A549 (cell line): ENCODE data around the gene MSL2. TPM values are rescaled to one million over a fixed set of nuclear protein-coding genes. Genes with fewer than 3 reads are reported as not detected.

Source experiments
- ATAC-seq, 2 experiments: fragments of 200-7000 bp in 1 of 2; fragments of >200 bp in 1 of 2; cut with Nextera tagmentation in 1 of 2; cut with Tn5 transposase in 1 of 2; 3 replicates each; pipeline versions ENCODE4 v1.8.0 to v1.9.1; 2018 to 2020; ENCODE audit warnings: mild to moderate bottlenecking in 1 of 2, moderate library complexity in 1 of 2
- CTCF ChIA-PET: fragments of 300-600 bp; sonication (Branson Sonifier 250); formaldehyde crosslinking; extraction: SDS; loops from one replicate; lab custom pipeline; 2021; ENCODE audit warnings: antibody characterized with exemption, inconsistent platforms; lab: Yijun Ruan, JAX
- POLR2A ChIA-PET: fragments of 350-600 bp; formaldehyde crosslinking; extraction: SDS; loops from one replicate; lab custom pipeline; 2021; ENCODE audit warnings: antibody characterized with exemption, inconsistent platforms; lab: Yijun Ruan, JAX
- DNase-seq, 2 experiments: peaks; one replicate each; pipeline versions ENCODE4 v3.0.0 to v3.0.0-alpha.2; 2011 to 2016; ENCODE audit warnings: low read depth in 1 of 2, low spot score in 1 of 2
- FAIRE-seq: peaks from 2 replicates; lab custom pipeline; 2011; peaks lifted over from hg19 to GRCh38; lab: Jason Lieb, UNC
- H3K27ac ChIP-seq, 2 experiments: fragments of >200 bp; sonication (Bioruptor Twin); formaldehyde crosslinking; 3 replicates each; pipeline ENCODE4 v1.5.1; 2016 to 2017
- H3K4me1 ChIP-seq: fragments of >200 bp; sonication (Bioruptor Twin); formaldehyde crosslinking; 3 replicates; pipeline ENCODE4 v1.6.1; 2016
- H3K4me2 ChIP-seq: fragments of >200 bp; sonication (Bioruptor Twin); formaldehyde crosslinking; 3 replicates; pipeline ENCODE4 v1.6.1; 2016
- H3K4me3 ChIP-seq: fragments of >200 bp; sonication (Bioruptor Twin); formaldehyde crosslinking; 3 replicates; pipeline ENCODE4 v1.5.1; 2016
- H3K9me3 ChIP-seq: fragments of >200 bp; sonication (Bioruptor Twin); formaldehyde crosslinking; 3 replicates; pipeline ENCODE4 v1.6.1; 2016
- BCL3 ChIP-seq: fragments of >200 bp; sonication (Bioruptor Twin); formaldehyde crosslinking; IDR thresholded peaks from 3 replicates; pipeline ENCODE4 v1.6.1; 2016
- BHLHE40 ChIP-seq: IDR thresholded peaks from 2 replicates; pipeline ENCODE4 v1.6.1; 2012; ENCODE audit warnings: low read depth, low read length, inconsistent platforms
- CTCF ChIP-seq: fragments of >200 bp; sonication (Bioruptor Twin); formaldehyde crosslinking; IDR thresholded peaks from 3 replicates; pipeline ENCODE4 v1.5.1; 2016
- ESRRA ChIP-seq: fragments of 150-350 bp; IDR thresholded peaks from 2 replicates; pipeline ENCODE4 v1.6.1; 2014; ENCODE audit warnings: mild to moderate bottlenecking, low read length, borderline replicate concordance
- FOSB ChIP-seq: fragments of 250-450 bp; sonication (Bioruptor Pico); IDR thresholded peaks from 2 replicates; pipeline ENCODE4 v1.5.0; 2020; ENCODE audit warnings: mild to moderate bottlenecking, moderate library complexity
- FOXS1 ChIP-seq: fragments of 250-450 bp; sonication (Bioruptor Pico); IDR thresholded peaks from 2 replicates; pipeline ENCODE4 v1.5.0; 2020; ENCODE audit warnings: mild to moderate bottlenecking, moderate library complexity
- GATA3 ChIP-seq: IDR thresholded peaks from 2 replicates; pipeline ENCODE4 v1.6.1; 2012; ENCODE audit warnings: borderline replicate concordance
- HES2 ChIP-seq: fragments of >200 bp; sonication (Bioruptor Twin); formaldehyde crosslinking; IDR thresholded peaks from 2 replicates; pipeline ENCODE4 v1.6.1; 2016
- HEYL ChIP-seq: fragments of 250-450 bp; sonication (Bioruptor Pico); IDR thresholded peaks from 2 replicates; pipeline ENCODE4 v1.8.0; 2021; ENCODE audit warnings: mild to moderate bottlenecking, moderate library complexity
- HMGXB4 ChIP-seq: fragments of 250-450 bp; sonication (Bioruptor Pico); IDR thresholded peaks from 2 replicates; pipeline ENCODE4 v1.5.0; 2021; ENCODE audit warnings: mild to moderate bottlenecking, moderate library complexity, borderline replicate concordance
- HOXB13 ChIP-seq: fragments of 250-450 bp; sonication (Bioruptor Pico); IDR thresholded peaks from 2 replicates; pipeline ENCODE4 v1.5.0; 2020; ENCODE audit warnings: low read depth, mild to moderate bottlenecking, moderate library complexity
- HOXB5 ChIP-seq: fragments of 250-450 bp; sonication (Bioruptor Pico); IDR thresholded peaks from 2 replicates; pipeline ENCODE4 v1.5.0; 2020; ENCODE audit warnings: mild to moderate bottlenecking, moderate library complexity
- KDM1A ChIP-seq: fragments of 200-600 bp; sonication (generic); IDR thresholded peaks from 2 replicates; pipeline ENCODE4 v1.6.1; 2016; ENCODE audit warnings: low read depth, mild to moderate bottlenecking
- MAZ ChIP-seq: fragments of 150-350 bp; IDR thresholded peaks from 2 replicates; pipeline ENCODE4 v1.6.1; 2014; ENCODE audit warnings: antibody characterized with exemption, low read depth, low read length, borderline replicate concordance
- NPAS2 ChIP-seq: fragments of 250-450 bp; sonication (Bioruptor Pico); IDR thresholded peaks from 2 replicates; pipeline ENCODE4 v1.8.0; 2022; ENCODE audit warnings: mild to moderate bottlenecking, moderate library complexity, borderline replicate concordance
- PBX3 ChIP-seq: IDR thresholded peaks from 2 replicates; pipeline ENCODE4 v1.6.1; 2012
- RAD21 ChIP-seq, 2 experiments: fragments of >200 bp in 1 of 2; sonication (Bioruptor Twin) in 1 of 2; formaldehyde crosslinking in 1 of 2; IDR thresholded peaks in 1 of 2; conservative IDR thresholded peaks in 1 of 2; 2 replicates in 1 of 2; 3 replicates in 1 of 2; pipeline ENCODE4 v1.6.1; 2012 to 2018; ENCODE audit warnings: inconsistent platforms in 1 of 2
- RCOR1 ChIP-seq: fragments of 150-350 bp; IDR thresholded peaks from 2 replicates; pipeline ENCODE4 v1.6.1; 2014; ENCODE audit warnings: antibody characterized with exemption, low read length, low read depth
- RNF2 ChIP-seq: fragments of 200-600 bp; sonication (generic); IDR thresholded peaks from 2 replicates; pipeline ENCODE4 v1.6.1; 2016; ENCODE audit warnings: low read depth, mild to moderate bottlenecking, antibody characterized with exemption, moderate library complexity, borderline replicate concordance
- SMC3 ChIP-seq: fragments of >200 bp; sonication (Bioruptor Twin); formaldehyde crosslinking; IDR thresholded peaks from 3 replicates; pipeline ENCODE4 v1.6.1; 2018; ENCODE audit warnings: inconsistent platforms
- SREBF2 ChIP-seq: fragments of 450-650 bp; IDR thresholded peaks from 2 replicates; pipeline ENCODE4 v1.6.1; 2014; ENCODE audit warnings: mild to moderate bottlenecking, moderate library complexity
- TP53 ChIP-seq: fragments of 250-450 bp; sonication (Bioruptor Pico); IDR thresholded peaks from 2 replicates; pipeline ENCODE4 v1.5.0; 2021; ENCODE audit warnings: mild to moderate bottlenecking, moderate library complexity
- ZC3H11A ChIP-seq: fragments of 450-650 bp; IDR thresholded peaks from 2 replicates; pipeline ENCODE4 v1.6.1; 2014; ENCODE audit warnings: antibody characterized with exemption, mild to moderate bottlenecking
- ZFP36 ChIP-seq: fragments of 450-650 bp; IDR thresholded peaks from 2 replicates; pipeline ENCODE4 v1.6.1; 2014; ENCODE audit warnings: borderline replicate concordance; ENCODE audit not compliant: partially characterized antibody
- WGBS: methylation state at CpG from one replicate; pipeline ENCODE4 v1.1.6; 2017; ENCODE audit errors: missing lambda C conversion rate; 5-methylcytosine and 5-hydroxymethylcytosine counted together
- polyA plus RNA-seq, 4 experiments: library from polyadenylated mRNA; depleted of rRNA in 3 of 4; stranded (reverse); fragments of >200 nt; fragmentation: RNase III in 1 of 4; extraction: RNeasy Plus Mini Kit Qiagen cat#74134 plus additional on column Dnase treatment in 1 of 4; gene quantifications; 2 replicates in 3 of 4; 3 replicates in 1 of 4; pipeline ENCODE4 v1.2.3, GENCODE V29; 2011 to 2017

Gene MSL2
- polyA plus RNA-seq, 2 of the 4 experiments (the other 2 are of a cell fraction): 8.4 to 10.1 TPM

- Histone ChIP-seq H3K27ac (no peak overlapping the region), H3K4me1 (peaks cover 27% of the 10 kb centered on the region), H3K9me3 (no peaks in the 10 kb centered on the region)
- no peak for DNase-seq
- CTCF ChIA-PET: no interaction called here
- no peak for FAIRE-seq
- TF ChIP-seq HES2: no peak
- TF ChIP-seq RCOR1: no peak
- TF ChIP-seq, all 56 proteins: peak for 0
- ATAC-seq: no peak
- WGBS: 86% methylated on average over 4 of the region's 4 CpGs
- H3K4me2 ChIP-seq: no peak overlapping the region
- no peak overlapping the region for H3K4me3 ChIP-seq
- POLR2A ChIA-PET: no interaction called here
Observed at GRCh38 chr3:136152176-136152843, 43.8 kb downstream of the MSL2 start.

- H3K4me1 ChIP-seq: peaks cover 35% of the 10 kb centered on the region
- no peak for TF ChIP-seq GATA3
- TF ChIP-seq SMC3: no peak
- no peak for TF ChIP-seq HMGXB4 (CRISPR knock-in tag)
- TF ChIP-seq FOXS1 (CRISPR knock-in tag): no peak
- TF ChIP-seq ZC3H11A: no peak
- TF ChIP-seq ESRRA: no peak
- no peak for TF ChIP-seq ZFP36
- no peak for TF ChIP-seq FOSB (CRISPR knock-in tag)
- TF ChIP-seq RNF2: no peak
- TF ChIP-seq BCL3: no peak
- TF ChIP-seq HOXB5: no peak
- 94% methylated on average over 10 of the region's 10 CpGs for WGBS
- ATAC-seq (no peak), DNase-seq (no peak), FAIRE-seq (no peak)
- H3K4me2 ChIP-seq: no peak overlapping the region
- H3K27ac ChIP-seq: no peak overlapping the region
- ChIA-PET CTCF (interaction anchor here (0.8 to 1.5 kb wide), 2 partner anchors 12 to 240 kb away, joined by 3 read pairs; no protein-coding TSS in a partner anchor), POLR2A (no interaction called here)
- no peak overlapping the region for H3K4me3 ChIP-seq
- no peaks in the 10 kb centered on the region for H3K9me3 ChIP-seq
Observed at GRCh38 chr3:136151219-136151618, 44.9 kb downstream of the MSL2 start.

GRCh38 chr3:136149667-136150066, 46.5 kb downstream of the MSL2 start:
- POLR2A ChIA-PET: no interaction called here
- Histone ChIP-seq H3K9me3 (no peaks in the 10 kb centered on the region), H3K4me2 (peak overlapping the region; percentile 40), H3K4me3 (no peak overlapping the region), H3K27ac (no peak overlapping the region), H3K4me1 (peaks cover 35% of the 10 kb centered on the region)
- TF ChIP-seq BHLHE40 (no peak), HOXB13 (CRISPR knock-in tag) (no peak), MAZ (no peak), HES2 (no peak), KDM1A (no peak), CTCF (no peak), NPAS2 (CRISPR knock-in tag) (no peak), RAD21 (conservative IDR thresholded peaks at IDR 0.05 in 1 of 2, IDR thresholded peaks at IDR 0.05 in 1 of 2) (no peak), TP53 (no peak), PBX3 (no peak), SMC3 (no peak), SREBF2 (no peak), HEYL (no peak)
- no peak for FAIRE-seq
- no peak for DNase-seq
- CTCF ChIA-PET: interaction anchor here (1.5 kb wide), 1 partner anchor 242 kb away, joined by 3 read pairs; no protein-coding TSS in a partner anchor
- ATAC-seq: no peak
- 40% methylated on average over 3 of the region's 3 CpGs for WGBS
